OCI-LY7 (cell line): Measurements from ENCODE around the gene BCAR1.

Source experiments
- CTCF ChIP-seq: fragments of 200-600 bp; sonication (generic); conservative IDR thresholded peaks from 2 replicates; pipeline ENCODE4 v1.5.1; 2014; ENCODE audit warnings: mild to moderate bottlenecking, antibody characterized with exemption, low read length, moderate library complexity, mixed read lengths
- EZH2phosphoT487 ChIP-seq: fragments of 200-600 bp; sonication (generic); IDR thresholded peaks from 2 replicates; pipeline ENCODE4 v1.6.1; 2018; ENCODE audit warnings: low read depth, borderline replicate concordance, mild to moderate bottlenecking, mixed run types, antibody characterized with exemption, low read length, moderate library complexity, mixed read lengths

- TF ChIP-seq CTCF (no peak), EZH2phosphoT487 (no peak)
These were observed 17.8 kb downstream of the BCAR1 start for GRCh38 chr16:75233611-75233938.
